GM12873 (cell line): ENCODE results near the gene RAB19.

Experiments used
- TF ChIP-seq, protein P1 (sequence below): IDR thresholded peaks from 2 replicates; pipeline ENCODE4 v1.5.1; 2012; ENCODE audit warnings: low read depth, mild to moderate bottlenecking, moderate library complexity, low read length, control low read depth; ENCODE audit not compliant: insufficient read depth; ENCODE audit errors: missing control alignments

The RAB19 gene

DNA sequence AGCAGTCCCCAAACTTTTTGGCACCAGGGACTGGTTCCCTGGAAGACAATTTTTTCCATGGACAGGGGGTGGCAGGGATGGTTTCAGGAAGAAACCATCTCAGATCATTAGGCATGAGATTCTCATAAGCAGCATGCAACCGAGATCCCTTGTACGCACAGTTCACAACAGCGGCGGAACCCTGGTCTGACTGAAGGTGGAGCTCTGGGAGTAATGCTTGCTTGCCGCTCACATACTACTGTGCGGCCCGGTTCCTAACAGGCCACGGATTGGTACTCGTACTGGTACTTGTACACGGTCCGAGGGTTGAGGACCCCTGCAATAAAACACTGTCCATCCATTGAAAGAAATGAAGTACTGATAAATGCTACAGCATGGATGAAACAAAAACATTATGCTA is 42.6 kb downstream of the RAB19 start:
- TF ChIP-seq, protein P1, sequence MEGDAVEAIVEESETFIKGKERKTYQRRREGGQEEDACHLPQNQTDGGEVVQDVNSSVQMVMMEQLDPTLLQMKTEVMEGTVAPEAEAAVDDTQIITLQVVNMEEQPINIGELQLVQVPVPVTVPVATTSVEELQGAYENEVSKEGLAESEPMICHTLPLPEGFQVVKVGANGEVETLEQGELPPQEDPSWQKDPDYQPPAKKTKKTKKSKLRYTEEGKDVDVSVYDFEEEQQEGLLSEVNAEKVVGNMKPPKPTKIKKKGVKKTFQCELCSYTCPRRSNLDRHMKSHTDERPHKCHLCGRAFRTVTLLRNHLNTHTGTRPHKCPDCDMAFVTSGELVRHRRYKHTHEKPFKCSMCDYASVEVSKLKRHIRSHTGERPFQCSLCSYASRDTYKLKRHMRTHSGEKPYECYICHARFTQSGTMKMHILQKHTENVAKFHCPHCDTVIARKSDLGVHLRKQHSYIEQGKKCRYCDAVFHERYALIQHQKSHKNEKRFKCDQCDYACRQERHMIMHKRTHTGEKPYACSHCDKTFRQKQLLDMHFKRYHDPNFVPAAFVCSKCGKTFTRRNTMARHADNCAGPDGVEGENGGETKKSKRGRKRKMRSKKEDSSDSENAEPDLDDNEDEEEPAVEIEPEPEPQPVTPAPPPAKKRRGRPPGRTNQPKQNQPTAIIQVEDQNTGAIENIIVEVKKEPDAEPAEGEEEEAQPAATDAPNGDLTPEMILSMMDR = no peak

DNA sequence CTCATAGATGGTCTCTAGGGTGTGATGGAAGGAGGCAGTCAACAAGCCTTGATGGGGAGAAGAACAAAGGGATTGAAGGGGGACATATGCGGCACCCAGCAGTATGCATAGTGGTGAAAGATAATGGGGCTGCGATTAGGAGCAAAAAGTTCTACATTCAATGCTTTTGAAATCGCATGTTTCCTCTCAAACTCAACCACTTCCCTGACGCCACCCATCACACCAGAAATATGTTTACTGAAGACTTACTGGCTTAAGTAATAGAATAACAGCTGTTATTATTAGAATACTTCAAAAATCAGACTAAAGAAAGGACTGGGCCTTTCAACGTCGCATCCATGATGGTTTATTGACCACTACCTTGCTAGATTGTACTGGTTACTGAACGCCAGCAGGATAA is 44.0 kb downstream of the RAB19 start:
- TF ChIP-seq, protein P1 = no peak

DNA sequence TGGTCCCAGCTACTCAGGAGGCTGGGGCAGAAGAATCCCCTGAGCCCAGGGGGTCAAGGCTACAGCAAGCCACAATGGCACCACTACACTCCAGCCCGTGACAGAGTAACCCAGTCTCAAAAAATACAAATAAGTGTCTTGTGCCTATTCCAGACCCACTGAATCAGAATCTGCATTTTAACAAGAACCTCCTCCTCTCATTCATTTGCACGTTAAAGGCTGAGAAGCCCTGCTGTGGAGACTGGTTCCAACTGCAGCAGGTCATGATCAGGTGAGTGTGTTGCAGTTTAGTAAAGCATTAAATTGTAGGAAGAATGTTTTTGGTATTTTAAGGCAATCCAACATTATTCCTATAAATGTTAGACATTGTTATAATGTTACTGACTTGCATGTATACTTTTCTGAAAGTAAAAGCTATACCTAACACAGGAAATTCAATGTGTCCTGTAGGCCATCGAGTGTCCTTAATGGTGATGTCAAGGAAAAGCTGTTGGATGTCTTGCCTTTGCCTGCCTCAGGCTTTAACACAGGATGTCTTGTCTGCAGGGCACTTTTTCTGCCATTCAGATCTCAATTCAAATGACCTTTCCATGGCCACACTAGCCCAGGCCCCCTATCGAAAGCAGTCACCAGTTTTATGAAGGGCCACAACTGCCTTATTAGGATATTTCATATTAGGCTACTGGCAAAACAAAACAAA is 45.1 kb downstream of the RAB19 start:
- TF ChIP-seq, protein P1 = no peak

DNA sequence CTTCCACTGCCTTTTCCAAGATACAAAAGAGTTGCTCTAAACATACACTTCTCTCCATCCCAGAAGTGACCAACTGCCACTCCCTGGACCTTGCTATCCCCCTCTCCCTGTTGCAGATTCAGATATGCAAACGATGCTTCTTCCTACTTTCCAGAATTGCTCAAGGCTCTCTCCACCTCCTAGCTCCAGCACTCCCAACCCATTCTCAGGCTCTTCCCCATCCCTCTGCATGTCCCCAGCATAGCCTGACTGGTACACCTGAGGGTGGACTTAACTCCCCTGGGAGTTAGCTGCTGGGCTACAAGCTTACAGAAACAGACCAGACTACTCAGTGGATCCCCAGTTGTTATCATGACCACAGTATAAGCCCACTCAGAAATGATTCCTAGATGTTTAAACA is 47.9 kb downstream of the RAB19 start:
- TF ChIP-seq, protein P1 = no peak

DNA sequence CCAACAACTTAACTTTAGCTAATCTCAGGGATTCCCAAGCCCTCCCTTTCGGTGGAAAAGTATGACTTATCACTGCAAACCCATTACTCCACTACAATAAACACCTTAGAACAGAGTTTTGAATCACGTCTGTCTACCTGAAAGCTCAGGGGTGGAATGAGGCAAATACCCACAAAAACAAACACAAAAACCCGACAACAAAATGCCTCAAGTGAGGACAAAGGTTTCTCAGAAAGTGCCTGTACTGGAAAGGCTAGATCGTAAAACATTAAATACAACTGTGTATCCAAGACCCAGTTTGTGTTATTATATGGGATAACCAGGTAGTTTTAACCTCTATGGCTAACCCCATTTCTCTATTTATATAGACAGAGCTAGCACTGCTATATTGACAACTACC is 49.4 kb downstream of the RAB19 start:
- TF ChIP-seq, protein P1 = no peak

DNA sequence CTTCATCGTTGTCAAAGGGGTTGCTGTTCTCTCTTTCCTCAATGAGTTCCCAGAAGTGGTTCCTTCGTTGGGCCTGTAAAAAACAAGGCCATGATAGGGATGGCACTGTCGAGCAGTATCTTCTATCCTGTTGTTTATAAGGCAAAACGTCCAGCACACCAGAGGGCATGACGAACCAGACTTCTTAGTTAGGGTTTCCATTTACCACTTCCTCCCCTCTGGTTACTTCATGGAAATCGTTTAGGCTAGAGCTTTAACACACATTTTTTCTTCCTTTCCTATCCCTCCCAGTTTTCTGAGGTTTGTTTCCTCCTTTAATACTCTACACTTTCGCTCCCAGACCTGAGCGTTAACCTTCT is 50.8 kb downstream of the RAB19 start:
- TF ChIP-seq, protein P1 = no peak

- TF ChIP-seq, protein P1 = no peak
Observed at GRCh38 chr7:140455743-140456142, 51.9 kb downstream of the RAB19 start.

DNA sequence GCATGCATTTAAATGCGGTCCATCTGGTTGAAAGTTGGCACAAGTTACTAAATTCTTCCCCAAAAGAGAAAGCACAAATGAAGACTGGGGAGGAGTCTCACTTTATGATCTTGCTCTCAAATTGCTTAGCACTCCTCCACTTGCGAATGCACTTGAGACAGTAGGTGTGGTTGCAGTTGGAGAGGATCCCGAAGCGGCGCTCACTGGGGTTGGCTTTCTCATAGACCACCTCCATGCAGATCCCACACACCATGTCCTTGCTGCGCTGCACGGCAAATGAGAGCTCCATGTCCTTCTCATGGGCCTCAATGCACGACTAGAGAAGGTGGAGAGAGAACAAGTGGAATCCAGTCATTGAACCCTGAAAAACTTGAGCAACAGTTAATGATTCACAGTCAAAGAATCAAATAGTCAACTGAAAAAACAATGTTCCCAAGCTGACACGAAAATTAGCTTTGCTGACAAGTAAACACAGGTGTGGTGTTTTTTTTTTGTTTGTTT is 52.7 kb downstream of the RAB19 start:
- TF ChIP-seq, protein P1 = no peak
